ENCODE results near the gene U2AF1L4.

- TF ChIP-seq CTCF (IDR thresholded peaks at IDR 0.05) (no peak), EZH2 (IDR thresholded peaks at IDR 0.05) (no peak)
These were observed 40.1 kb upstream of the U2AF1L4 start for GRCh38 chr19:35785339-35785627.
